ENCODE data around the gene MTRF1. TPM values are rescaled to one million over a fixed set of nuclear protein-coding genes. Genes with fewer than 3 reads are reported as not detected.

Gene MTRF1
- total and polyA plus RNA-seq, 12 donors, result 6.6 to 18.7 (median 10.3) TPM

DNA sequence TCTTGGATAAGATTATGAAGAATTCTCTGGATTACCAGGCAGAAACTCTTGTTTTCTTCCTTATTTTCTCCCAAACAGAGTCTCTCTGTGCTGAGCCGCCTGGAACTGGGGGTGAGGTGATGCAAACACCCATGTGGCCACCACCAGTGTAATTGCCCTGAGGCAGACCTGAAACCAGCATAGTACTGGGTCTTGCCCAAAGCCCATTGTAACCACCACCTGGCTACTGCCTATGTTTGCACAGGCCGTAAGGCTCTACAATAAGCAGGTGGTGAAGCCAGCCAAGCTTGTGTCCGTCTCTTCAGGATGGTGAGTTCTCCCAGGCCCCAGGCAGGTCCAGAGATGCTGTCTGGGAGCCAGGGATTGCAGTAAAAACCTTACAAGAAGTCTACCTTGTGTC, 50.1 kb downstream of the MTRF1 start:
- intact Hi-C loops (cut with DNase I), result no loop called here

DNA sequence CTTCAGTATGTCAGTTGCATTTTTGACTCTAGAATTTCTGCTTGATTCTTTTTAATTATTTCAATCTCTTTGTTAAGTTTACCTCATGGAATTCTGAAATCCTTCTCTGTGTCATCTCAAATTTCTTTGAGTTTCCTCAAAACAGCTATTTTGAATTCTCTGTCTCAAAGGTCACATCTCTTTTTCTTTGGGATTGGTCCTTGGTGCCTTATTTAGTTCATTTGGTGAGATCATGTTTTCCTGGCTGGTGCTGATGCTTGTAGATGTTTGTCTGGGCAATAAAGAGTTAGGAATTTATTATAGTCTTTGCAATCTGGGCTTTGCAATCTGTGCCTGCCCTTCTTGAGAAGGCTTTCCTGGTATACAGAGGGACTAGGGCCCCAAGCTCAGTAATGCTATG, 50.5 kb downstream of the MTRF1 start:
- Histone ChIP-seq H3K4me3 (no peak overlapping the region), H3K27me3 (no peaks in the 10 kb centered on the region), H3K4me1 (no peaks in the 10 kb centered on the region), H3K36me3 (peaks cover 0 to 9% (median 0%) of the 10 kb centered on the region in 9 donors), H3K9me3 (peaks cover 0 to 40% (median 6%) of the 10 kb centered on the region in 11 donors), H3K27ac (no peak overlapping the region)
- intact Hi-C loops (cut with DNase I), result no loop called here
- ATAC-seq (no peak), DNase-seq (no peak)
- TF ChIP-seq, protein P1, sequence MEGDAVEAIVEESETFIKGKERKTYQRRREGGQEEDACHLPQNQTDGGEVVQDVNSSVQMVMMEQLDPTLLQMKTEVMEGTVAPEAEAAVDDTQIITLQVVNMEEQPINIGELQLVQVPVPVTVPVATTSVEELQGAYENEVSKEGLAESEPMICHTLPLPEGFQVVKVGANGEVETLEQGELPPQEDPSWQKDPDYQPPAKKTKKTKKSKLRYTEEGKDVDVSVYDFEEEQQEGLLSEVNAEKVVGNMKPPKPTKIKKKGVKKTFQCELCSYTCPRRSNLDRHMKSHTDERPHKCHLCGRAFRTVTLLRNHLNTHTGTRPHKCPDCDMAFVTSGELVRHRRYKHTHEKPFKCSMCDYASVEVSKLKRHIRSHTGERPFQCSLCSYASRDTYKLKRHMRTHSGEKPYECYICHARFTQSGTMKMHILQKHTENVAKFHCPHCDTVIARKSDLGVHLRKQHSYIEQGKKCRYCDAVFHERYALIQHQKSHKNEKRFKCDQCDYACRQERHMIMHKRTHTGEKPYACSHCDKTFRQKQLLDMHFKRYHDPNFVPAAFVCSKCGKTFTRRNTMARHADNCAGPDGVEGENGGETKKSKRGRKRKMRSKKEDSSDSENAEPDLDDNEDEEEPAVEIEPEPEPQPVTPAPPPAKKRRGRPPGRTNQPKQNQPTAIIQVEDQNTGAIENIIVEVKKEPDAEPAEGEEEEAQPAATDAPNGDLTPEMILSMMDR (IDR thresholded peaks at IDR 0.05), result no peak

More for the DNA sequence above, 50.1 kb downstream of the MTRF1 start:
- H3K4me3 ChIP-seq, result no peak overlapping the region
- peaks cover 0 to 36% (median 6%) of the 10 kb centered on the region in 11 donors for H3K9me3 ChIP-seq
- H3K36me3 ChIP-seq, result peaks cover 0 to 9% (median 0%) of the 10 kb centered on the region in 9 donors
- no peak for ATAC-seq
- WGBS, 2 donors, result 95 to 96% methylated on average over 3 of the region's 3 CpGs
- DNase-seq, result no peak
- no peak overlapping the region for H3K27ac ChIP-seq
- no peaks in the 10 kb centered on the region for H3K4me1 ChIP-seq
- H3K27me3 ChIP-seq, result no peaks in the 10 kb centered on the region
- TF ChIP-seq, protein P1 (IDR thresholded peaks at IDR 0.05), result no peak

DNA sequence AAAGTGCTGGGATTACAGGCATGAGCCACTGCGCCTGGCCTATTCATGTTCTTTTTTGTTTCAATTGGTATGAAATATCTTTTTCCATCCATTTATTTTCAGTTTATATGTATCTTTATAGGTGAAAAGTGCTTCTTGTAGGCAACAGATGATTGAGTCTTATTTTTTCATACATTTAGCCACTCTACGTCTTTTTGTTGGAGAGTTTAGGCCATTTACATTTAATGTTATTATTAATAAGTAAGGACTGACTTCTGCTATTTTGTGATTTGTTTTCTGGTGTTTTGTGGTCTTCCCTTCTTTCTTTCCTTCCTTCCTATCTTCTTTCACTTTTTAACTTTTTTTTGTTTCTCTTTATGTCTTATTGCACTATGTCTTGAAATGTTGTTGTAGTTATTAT, 52.3 kb downstream of the MTRF1 start:
- H3K36me3 ChIP-seq, result peaks cover 0 to under 1% (median 0%) of the 10 kb centered on the region in 9 donors
- no peak overlapping the region for H3K4me3 ChIP-seq
- ATAC-seq, result no peak
- no peak overlapping the region for H3K27ac ChIP-seq
- no peaks in the 10 kb centered on the region for H3K27me3 ChIP-seq
- WGBS, 2 donors, result 97 to 98% methylated on average over 2 of the region's 2 CpGs
- peaks cover 0 to 46% (median 6%) of the 10 kb centered on the region in 11 donors for H3K9me3 ChIP-seq
- TF ChIP-seq, protein P1 (IDR thresholded peaks at IDR 0.05), result no peak
- DNase-seq, result no peak
- intact Hi-C loops (cut with DNase I), result no loop called here
- no peaks in the 10 kb centered on the region for H3K4me1 ChIP-seq

DNA sequence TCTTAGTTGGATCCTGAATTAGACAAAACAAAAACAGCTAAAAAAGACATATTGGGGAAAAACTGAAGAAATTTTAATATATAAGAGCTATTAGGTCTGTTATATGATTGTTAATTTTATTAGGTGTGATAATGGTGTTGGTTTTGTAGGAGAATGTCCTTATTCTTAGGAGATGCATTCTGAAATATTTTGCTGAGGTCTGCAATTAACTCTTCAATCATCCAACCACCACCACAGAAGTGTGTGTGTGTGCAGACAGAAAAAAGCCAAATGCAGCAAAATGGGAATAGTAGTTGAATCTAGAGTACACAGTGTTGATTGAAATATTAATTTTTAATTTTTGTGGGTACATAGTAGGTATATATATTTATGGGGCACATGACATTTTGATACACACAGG, 56.9 kb downstream of the MTRF1 start:
- TF ChIP-seq, protein P1 (IDR thresholded peaks at IDR 0.05), result no peak
- H3K9me3 ChIP-seq, result peaks cover 0 to 41% (median 6%) of the 10 kb centered on the region in 11 donors
- no peak overlapping the region for H3K27ac ChIP-seq
- no peak for ATAC-seq
- no peak for DNase-seq
- H3K4me3 ChIP-seq, result no peak overlapping the region
- H3K4me1 ChIP-seq, result no peaks in the 10 kb centered on the region
- no peaks in the 10 kb centered on the region for H3K27me3 ChIP-seq
- intact Hi-C loops (cut with DNase I), result no loop called here
- no peaks in the 10 kb centered on the region for H3K36me3 ChIP-seq
